ENCODE data around the gene PHYHD1.

PHYHD1 gene

GRCh38 chr9:128936171-128936865 is 15.5 kb downstream of the PHYHD1 start:
- H3K9me2 ChIP-seq (replicated peaks; ENCODE audit: insufficient read depth, low read length): no peaks in the 10 kb centered on the region
- no peak for DNase-seq
- H4K20me1 ChIP-seq (ENCODE audit: insufficient read depth, low read length): no peaks in the 10 kb centered on the region
- H3K79me2 ChIP-seq (ENCODE audit: low read length): no peaks in the 10 kb centered on the region
- H3K4me1 ChIP-seq (ENCODE audit: low read length): no peaks in the 10 kb centered on the region
- no peak overlapping the region for H3K4me3 ChIP-seq (ENCODE audit: low read length)
- no peaks in the 10 kb centered on the region for H3K36me3 ChIP-seq (replicated peaks; ENCODE audit: insufficient read depth, low read length)
- no peak overlapping the region for H2AFZ ChIP-seq (ENCODE audit: low read length)
- H3K27ac ChIP-seq (ENCODE audit: low read length): no peak overlapping the region
- no peak for TF ChIP-seq CTCF (IDR thresholded peaks at IDR 0.05; ENCODE audit: low read length)
- no peak for TF ChIP-seq EZH2 (optimal IDR thresholded peaks at IDR 0.05; ENCODE audit: low read depth, low read length)
- no peak for TF ChIP-seq EZH2phosphoT487 (IDR thresholded peaks at IDR 0.05; ENCODE audit: low read length)
- H3K4me2 ChIP-seq (ENCODE audit: low read depth, low read length): no peak overlapping the region
- no peaks in the 10 kb centered on the region for H3K9me3 ChIP-seq (replicated peaks; ENCODE audit: insufficient read depth, low read length)
- no peaks in the 10 kb centered on the region for H3K27me3 ChIP-seq (replicated peaks; ENCODE audit: insufficient read depth, low read length)
- H3K9ac ChIP-seq (ENCODE audit: low read length): no peak overlapping the region
- H3F3A ChIP-seq (ENCODE audit: insufficient read depth, low read length): no peaks in the 10 kb centered on the region

DNA sequence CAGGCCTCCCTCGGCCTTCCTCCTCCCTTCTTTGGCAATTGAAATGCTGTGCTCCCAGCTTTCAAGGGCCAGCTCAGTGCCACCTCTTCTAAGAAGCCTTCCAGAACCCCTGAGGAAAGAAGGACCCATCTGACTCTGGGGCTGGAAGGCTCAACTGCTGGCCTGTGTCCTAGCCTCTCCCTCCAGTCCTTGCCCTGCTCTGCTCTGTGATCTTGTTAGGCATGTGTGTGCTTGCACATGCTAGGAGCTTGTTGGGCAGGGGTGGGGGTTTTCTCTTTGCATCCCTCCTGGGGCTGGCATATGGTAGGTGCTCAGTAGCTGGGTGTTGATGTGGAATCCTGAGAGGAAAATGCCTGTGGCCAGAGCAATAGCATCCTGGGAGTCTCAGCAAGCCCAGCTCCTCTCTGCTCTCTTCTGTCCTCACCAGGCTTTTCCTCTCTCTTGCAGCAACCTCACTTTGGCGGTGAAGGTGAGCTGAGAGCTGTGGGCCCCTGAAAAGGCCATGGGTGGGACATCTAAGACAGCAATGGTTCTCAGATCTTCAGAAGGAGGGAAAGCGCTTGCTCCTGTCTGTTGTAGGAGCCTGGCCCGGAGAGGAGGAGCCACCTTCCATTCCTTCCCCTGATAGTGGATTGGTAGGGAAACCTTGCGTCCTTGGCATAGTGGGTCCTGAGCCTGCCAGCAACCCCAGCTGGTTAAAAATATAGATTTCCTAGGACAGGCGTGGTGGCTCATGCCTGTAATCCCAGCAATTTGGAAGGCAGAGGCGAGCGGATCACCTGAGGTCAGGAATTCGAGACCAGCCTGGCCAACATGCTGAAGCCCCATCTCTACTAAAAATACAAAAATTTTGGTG is 16.8 kb downstream of the PHYHD1 start:
- Histone ChIP-seq H3K9ac (ENCODE audit: low read length) (no peak overlapping the region), H3K79me2 (ENCODE audit: low read length) (no peaks in the 10 kb centered on the region), H3K4me1 (ENCODE audit: low read length) (no peaks in the 10 kb centered on the region), H3K36me3 (replicated peaks; ENCODE audit: insufficient read depth, low read length) (no peaks in the 10 kb centered on the region), H3K9me2 (replicated peaks; ENCODE audit: insufficient read depth, low read length) (no peaks in the 10 kb centered on the region), H2AFZ (ENCODE audit: low read length) (no peak overlapping the region), H4K20me1 (ENCODE audit: insufficient read depth, low read length) (no peaks in the 10 kb centered on the region), H3F3A (ENCODE audit: insufficient read depth, low read length) (no peaks in the 10 kb centered on the region), H3K27ac (ENCODE audit: low read length) (no peak overlapping the region), H3K4me2 (ENCODE audit: low read depth, low read length) (no peak overlapping the region), H3K9me3 (replicated peaks; ENCODE audit: insufficient read depth, low read length) (no peaks in the 10 kb centered on the region), H3K27me3 (replicated peaks; ENCODE audit: insufficient read depth, low read length) (no peaks in the 10 kb centered on the region), H3K4me3 (ENCODE audit: low read length) (no peak overlapping the region)
- TF ChIP-seq CTCF (IDR thresholded peaks at IDR 0.05; ENCODE audit: low read length): no peak
- no peak for TF ChIP-seq EZH2 (optimal IDR thresholded peaks at IDR 0.05; ENCODE audit: low read depth, low read length)
- no peak for TF ChIP-seq EZH2phosphoT487 (IDR thresholded peaks at IDR 0.05; ENCODE audit: low read length)
- DNase-seq: no peak

DNA sequence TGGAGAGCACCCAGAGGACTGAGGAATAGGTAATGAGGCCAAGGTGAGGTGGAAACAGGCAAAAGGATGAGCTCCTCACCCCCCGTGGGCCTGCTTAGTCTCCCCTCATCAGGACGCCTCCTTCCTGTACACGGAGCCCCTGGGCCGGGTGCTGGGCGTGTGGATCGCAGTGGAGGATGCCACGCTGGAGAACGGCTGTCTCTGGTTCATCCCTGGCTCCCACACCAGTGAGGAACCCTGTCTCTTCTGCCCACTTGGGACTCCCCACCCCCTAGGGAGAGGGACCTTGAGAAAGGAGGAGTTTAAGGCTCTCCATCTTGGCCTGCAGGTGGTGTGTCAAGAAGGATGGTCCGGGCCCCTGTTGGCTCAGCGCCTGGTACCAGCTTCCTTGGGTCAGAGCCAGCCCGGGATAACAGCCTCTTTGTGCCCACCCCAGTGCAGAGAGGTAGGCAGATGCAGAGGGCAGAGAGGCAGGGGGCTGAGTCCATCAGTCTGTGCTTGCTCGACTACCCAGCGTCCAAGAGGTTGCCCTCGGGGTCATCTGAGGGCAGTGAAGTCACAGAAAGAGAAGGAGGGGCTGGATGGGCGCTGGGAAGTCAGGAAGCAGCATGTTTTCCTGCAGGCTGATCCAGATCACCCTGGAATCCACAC is 19.6 kb downstream of the PHYHD1 start:
- no peak overlapping the region for H3K4me2 ChIP-seq (ENCODE audit: low read depth, low read length)
- H3K27ac ChIP-seq (ENCODE audit: low read length): no peak overlapping the region
- H3K36me3 ChIP-seq (replicated peaks; ENCODE audit: insufficient read depth, low read length): no peaks in the 10 kb centered on the region
- H3K9me2 ChIP-seq (replicated peaks; ENCODE audit: insufficient read depth, low read length): no peaks in the 10 kb centered on the region
- no peaks in the 10 kb centered on the region for H3F3A ChIP-seq (ENCODE audit: insufficient read depth, low read length)
- H4K20me1 ChIP-seq (ENCODE audit: insufficient read depth, low read length): no peaks in the 10 kb centered on the region
- H3K79me2 ChIP-seq (ENCODE audit: low read length): no peaks in the 10 kb centered on the region
- H3K9ac ChIP-seq (ENCODE audit: low read length): no peak overlapping the region
- H3K9me3 ChIP-seq (replicated peaks; ENCODE audit: insufficient read depth, low read length): no peaks in the 10 kb centered on the region
- DNase-seq: no peak
- H3K4me1 ChIP-seq (ENCODE audit: low read length): no peaks in the 10 kb centered on the region
- no peak overlapping the region for H3K4me3 ChIP-seq (ENCODE audit: low read length)
- TF ChIP-seq CTCF (IDR thresholded peaks at IDR 0.05; ENCODE audit: low read length) (no peak), EZH2phosphoT487 (IDR thresholded peaks at IDR 0.05; ENCODE audit: low read length) (no peak), EZH2 (optimal IDR thresholded peaks at IDR 0.05; ENCODE audit: low read depth, low read length) (no peak)
- H3K27me3 ChIP-seq (replicated peaks; ENCODE audit: insufficient read depth, low read length): no peaks in the 10 kb centered on the region
- H2AFZ ChIP-seq (ENCODE audit: low read length): no peak overlapping the region
